Upper lobe of left lung (tissue), 6 donors: Measurements from ENCODE around the gene PSORS1C2. TPM values are rescaled to one million over a fixed set of nuclear protein-coding genes. Genes with fewer than 3 reads are reported as not detected.
A peak's percentile ranks its signal among the peaks of the same experiment; 100 is the strongest.

Source experiments
- ATAC-seq, 2 donors: fragments of 200-7000 bp; cut with Tn5 transposase; one replicate each; pipeline ENCODE4 v1.9.1; 2022; ENCODE audit warnings: mild to moderate bottlenecking in 2 of 2, moderate library complexity in 2 of 2; ENCODE audit not compliant: low FRiP score in 2 of 2
- DNase-seq, 2 donors: peaks; one replicate each; pipeline ENCODE4 v3.0.0-alpha.2; 2019 to 2020
- H3K27ac ChIP-seq, 4 donors: fragments of 200-600 bp; sonication (generic); one replicate each; pipeline ENCODE4 v1.5.1; 2016 to 2019
- H3K27me3 ChIP-seq, 4 donors: fragments of 200-600 bp; sonication (generic); one replicate each; pipeline ENCODE4 v1.5.1; 2017 to 2019
- H3K36me3 ChIP-seq, 4 donors: fragments of 200-600 bp; sonication (generic); one replicate each; pipeline ENCODE4 v1.5.1; 2016 to 2019
- H3K4me1 ChIP-seq, 4 donors: fragments of 200-600 bp; sonication (generic); one replicate each; pipeline ENCODE4 v1.5.1; 2018 to 2019
- H3K4me3 ChIP-seq, 4 donors: fragments of 200-600 bp; sonication (generic); one replicate each; pipeline ENCODE4 v1.5.1; 2017 to 2019; ENCODE audit warnings: mild to moderate bottlenecking in 2 of 4, moderate library complexity in 1 of 4
- H3K9me3 ChIP-seq, 4 donors: fragments of 200-600 bp; sonication (generic); one replicate each; pipeline ENCODE4 v1.5.1; 2018 to 2019
- EP300 ChIP-seq, 4 donors: sonication (generic); formaldehyde crosslinking; IDR thresholded peaks; one replicate each; pipeline ENCODE4 v1.5.1; 2017; ENCODE audit warnings: antibody characterized with exemption in 4 of 4, control low read depth in 2 of 4
- POLR2A ChIP-seq, 4 donors: fragments of 450-650 bp; IDR thresholded peaks; one replicate each; pipeline ENCODE4 v1.5.1; 2016 to 2017; ENCODE audit warnings: antibody characterized with exemption in 4 of 4, mild to moderate bottlenecking in 2 of 4
- POLR2AphosphoS5 ChIP-seq, 2 donors: sonication (generic); formaldehyde crosslinking; IDR thresholded peaks; one replicate each; pipeline ENCODE4 v1.5.1; 2017; ENCODE audit warnings: antibody characterized with exemption in 2 of 2
- WGBS, 2 donors: methylation state at CpG; one replicate each; pipeline ENCODE4 v1.1.5; 2017 to 2018; 5-methylcytosine and 5-hydroxymethylcytosine counted together
- total RNA-seq, 6 donors: library from RNA; depleted of rRNA in 4 of 6; stranded (reverse); fragments of >200 nt in 4 of 6; gene quantifications; one replicate each; pipeline versions ENCODE4 v1.1.0 to v1.2.1, GENCODE V29; 2016 to 2021
- TF ChIP-seq, protein P1 (sequence below), 6 experiments: fragments of 450-650 bp in 4 of 6; fragments of 200-600 bp in 2 of 6; sonication (generic) in 2 of 6; IDR thresholded peaks; one replicate each; pipeline ENCODE4 v1.5.1; 2016 to 2019; ENCODE audit warnings: antibody characterized with exemption in 6 of 6
- donor health status: DM: no; HTN: no; CAD: no; lungs with moderate emphysema.
- donor health status: DM: no; HTN: yes; CAD: no; lungs with severe emphysema.

The PSORS1C2 gene
- total RNA-seq, 6 donors from 2014 or later: not detected

DNA sequence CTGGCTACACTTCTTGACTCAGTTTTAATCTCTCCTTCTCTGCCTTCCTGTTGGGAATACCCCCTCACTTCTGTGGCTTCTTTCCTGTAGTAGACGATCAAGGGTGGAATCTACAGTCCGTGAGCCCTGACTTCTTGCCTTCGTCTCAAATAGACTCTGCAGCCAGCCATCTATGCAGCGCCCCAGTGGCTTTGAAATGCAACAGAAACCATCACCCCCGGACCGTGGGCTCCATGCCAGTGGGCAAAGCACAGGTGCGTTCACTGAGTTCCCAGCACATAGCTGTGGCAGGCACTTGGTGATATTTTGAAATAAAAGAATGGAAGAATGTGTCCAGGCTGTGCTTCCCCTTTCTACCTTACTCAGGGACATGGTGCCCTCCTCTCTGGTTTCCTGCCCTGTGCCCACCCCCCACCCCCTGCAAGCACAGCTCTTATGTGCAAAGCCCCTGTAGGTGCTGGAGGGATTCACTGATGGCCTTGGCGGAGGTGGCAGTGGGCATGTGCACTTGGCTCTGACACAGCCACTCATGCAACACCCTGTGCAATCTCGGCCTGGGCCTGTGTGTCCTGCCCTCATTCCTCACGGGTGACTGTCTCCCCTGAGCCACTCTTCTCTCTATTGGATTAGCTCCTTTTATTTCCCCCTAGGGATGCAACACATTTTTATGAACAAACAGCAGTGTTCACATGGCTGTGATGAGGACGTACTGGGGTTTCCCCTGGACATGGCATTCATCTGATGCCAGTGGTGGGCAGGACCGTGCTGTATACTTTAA is 13.1 kb downstream of the PSORS1C2 start:
- 67 to 74% methylated on average over 11 to 12 of the region's 12 CpGs for WGBS, 2 donors
- H3K27me3 ChIP-seq: no peaks in the 10 kb centered on the region
- peaks cover 8 to 20% (median 16%) of the 10 kb centered on the region in 4 donors for H3K4me1 ChIP-seq
- TF ChIP-seq, protein P1, sequence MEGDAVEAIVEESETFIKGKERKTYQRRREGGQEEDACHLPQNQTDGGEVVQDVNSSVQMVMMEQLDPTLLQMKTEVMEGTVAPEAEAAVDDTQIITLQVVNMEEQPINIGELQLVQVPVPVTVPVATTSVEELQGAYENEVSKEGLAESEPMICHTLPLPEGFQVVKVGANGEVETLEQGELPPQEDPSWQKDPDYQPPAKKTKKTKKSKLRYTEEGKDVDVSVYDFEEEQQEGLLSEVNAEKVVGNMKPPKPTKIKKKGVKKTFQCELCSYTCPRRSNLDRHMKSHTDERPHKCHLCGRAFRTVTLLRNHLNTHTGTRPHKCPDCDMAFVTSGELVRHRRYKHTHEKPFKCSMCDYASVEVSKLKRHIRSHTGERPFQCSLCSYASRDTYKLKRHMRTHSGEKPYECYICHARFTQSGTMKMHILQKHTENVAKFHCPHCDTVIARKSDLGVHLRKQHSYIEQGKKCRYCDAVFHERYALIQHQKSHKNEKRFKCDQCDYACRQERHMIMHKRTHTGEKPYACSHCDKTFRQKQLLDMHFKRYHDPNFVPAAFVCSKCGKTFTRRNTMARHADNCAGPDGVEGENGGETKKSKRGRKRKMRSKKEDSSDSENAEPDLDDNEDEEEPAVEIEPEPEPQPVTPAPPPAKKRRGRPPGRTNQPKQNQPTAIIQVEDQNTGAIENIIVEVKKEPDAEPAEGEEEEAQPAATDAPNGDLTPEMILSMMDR (IDR thresholded peaks at IDR 0.05): no peak
- no peak for TF ChIP-seq EP300 (IDR thresholded peaks at IDR 0.05)
- TF ChIP-seq POLR2A (IDR thresholded peaks at IDR 0.05): no peak
- TF ChIP-seq POLR2AphosphoS5 (IDR thresholded peaks at IDR 0.05): no peak
- H3K36me3 ChIP-seq: no peaks in the 10 kb centered on the region
- H3K27ac ChIP-seq: no peak overlapping the region
- DNase-seq: no peak
- H3K4me3 ChIP-seq: no peak overlapping the region
- ATAC-seq: no peak
- no peaks in the 10 kb centered on the region for H3K9me3 ChIP-seq

DNA sequence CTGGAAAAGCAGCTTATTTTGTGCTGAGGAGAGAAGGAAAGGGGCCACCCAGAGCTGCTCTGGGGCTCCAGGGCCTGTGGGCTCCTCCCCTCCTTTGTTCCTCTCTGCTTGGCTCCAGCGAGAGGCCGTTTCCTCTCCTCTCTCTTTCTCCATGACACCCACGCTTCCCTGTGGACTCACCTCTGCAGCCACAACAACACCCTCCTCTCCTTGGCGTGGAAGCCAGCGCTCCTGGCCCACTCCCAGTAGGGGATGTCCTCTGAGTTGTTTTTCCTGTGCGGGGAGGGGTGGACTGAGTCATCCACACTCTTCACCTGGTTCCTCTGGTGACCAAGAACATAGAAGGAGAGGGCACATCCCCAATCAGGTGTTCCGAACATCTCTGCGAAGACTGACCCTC is 13.7 kb downstream of the PSORS1C2 start:
- ATAC-seq: peak; percentile 30 to 45
- Histone ChIP-seq H3K9me3 (no peaks in the 10 kb centered on the region), H3K27me3 (no peaks in the 10 kb centered on the region), H3K4me1 (peaks cover 8 to 20% (median 16%) of the 10 kb centered on the region in 4 donors), H3K27ac (no peak overlapping the region), H3K4me3 (no peak overlapping the region), H3K36me3 (no peaks in the 10 kb centered on the region)
- DNase-seq: no peak
- WGBS, 2 donors: 36 to 54% methylated on average over 8 of the region's 8 CpGs
- no peak for TF ChIP-seq POLR2AphosphoS5 (IDR thresholded peaks at IDR 0.05)
- TF ChIP-seq, protein P1 (IDR thresholded peaks at IDR 0.05): no peak
- no peak for TF ChIP-seq EP300 (IDR thresholded peaks at IDR 0.05)
- TF ChIP-seq POLR2A (IDR thresholded peaks at IDR 0.05): no peak

DNA sequence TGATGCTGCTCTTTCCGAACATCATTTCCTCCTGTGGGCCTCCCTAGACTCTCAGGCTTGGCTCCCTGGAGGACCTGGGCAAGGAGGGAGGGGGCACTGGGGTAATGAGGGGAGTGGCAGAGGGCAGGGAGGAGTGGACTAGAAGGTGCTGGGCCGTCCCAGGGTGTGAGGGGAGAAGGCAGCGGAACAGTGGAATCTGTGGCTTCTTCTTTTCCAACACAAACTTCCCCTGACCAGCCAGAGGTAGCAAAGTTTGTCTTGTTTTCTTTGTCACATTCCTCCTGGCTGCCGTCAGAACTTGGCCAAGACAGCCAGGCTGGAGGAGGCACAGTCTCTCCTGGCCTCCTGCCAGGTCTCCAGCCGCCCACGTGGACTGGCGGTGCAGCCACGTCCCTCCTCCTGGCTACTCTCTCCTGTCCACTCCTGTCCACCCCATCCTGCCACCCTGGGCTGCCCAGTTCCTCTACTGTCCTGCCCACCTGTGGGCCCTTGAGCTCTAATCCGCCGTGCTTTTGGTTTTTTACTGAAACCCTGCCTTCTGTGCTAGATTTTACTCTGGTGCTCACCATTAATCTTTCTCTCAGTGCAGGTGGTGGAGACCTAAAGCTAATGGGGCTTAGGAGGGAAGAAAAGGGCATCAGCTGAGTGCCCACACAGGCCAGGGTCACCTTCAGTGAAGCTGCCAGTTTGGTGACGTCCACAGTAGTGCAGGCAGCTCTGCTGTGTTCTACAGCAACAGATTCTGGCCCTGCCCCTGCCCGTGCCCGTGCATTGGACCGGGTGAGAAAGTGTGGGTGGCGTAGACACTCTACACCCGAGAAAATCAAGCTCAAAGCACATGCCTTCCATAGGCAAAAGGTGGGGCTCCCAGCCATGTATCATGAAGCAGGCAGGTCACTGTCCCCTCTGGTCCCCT is 15.8 kb downstream of the PSORS1C2 start:
- WGBS, 2 donors: 39 to 41% methylated on average over 15 to 16 of the region's 16 CpGs
- peak overlapping the region in 1 of 4 donors; percentile 56 for H3K27ac ChIP-seq
- H3K9me3 ChIP-seq: no peaks in the 10 kb centered on the region
- ATAC-seq (peak in 1 of 2 donors; percentile 82), DNase-seq (peak in 1 of 2 donors; percentile 54)
- TF ChIP-seq, protein P1 (IDR thresholded peaks at IDR 0.05): no peak
- TF ChIP-seq POLR2A (IDR thresholded peaks at IDR 0.05): no peak
- TF ChIP-seq EP300 (IDR thresholded peaks at IDR 0.05): no peak
- TF ChIP-seq POLR2AphosphoS5 (IDR thresholded peaks at IDR 0.05): no peak
- no peaks in the 10 kb centered on the region for H3K27me3 ChIP-seq
- H3K36me3 ChIP-seq: no peaks in the 10 kb centered on the region
- peaks cover 8 to 19% (median 16%) of the 10 kb centered on the region in 4 donors for H3K4me1 ChIP-seq
- no peak overlapping the region for H3K4me3 ChIP-seq

DNA sequence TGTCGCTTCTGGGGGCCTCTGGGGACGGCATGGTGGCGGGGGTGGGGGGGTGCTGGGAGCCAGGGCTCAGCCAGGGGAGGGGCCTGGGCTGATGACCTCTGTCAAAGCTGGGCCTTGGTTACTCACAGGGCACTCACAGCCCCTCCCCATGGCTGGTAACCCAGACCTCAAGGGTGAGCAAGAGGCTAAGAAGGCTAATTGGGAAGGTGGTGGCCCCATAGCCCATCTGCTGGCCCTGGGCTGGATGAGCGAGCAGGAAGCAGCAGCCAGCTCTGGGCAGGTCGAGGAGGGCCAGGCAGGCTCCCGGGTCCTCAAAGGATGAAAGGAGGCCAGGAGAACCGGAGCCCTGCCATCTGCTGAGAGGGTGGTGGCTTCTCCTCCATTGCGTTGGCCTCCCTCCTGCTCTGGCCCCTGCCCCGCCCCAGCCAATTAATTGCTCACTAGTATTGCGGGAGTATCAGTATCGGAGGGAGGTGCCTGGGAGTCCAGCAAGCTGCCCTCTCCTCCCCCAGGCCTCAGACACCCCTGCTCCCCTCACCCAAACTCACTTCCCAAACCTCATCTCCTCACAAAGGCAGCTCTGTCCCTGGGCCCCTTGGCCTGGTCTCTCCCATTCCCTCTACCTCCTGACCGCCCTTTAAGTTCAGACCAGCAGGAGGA is 17.6 kb downstream of the PSORS1C2 start:
- WGBS, 2 donors: 93% methylated on average over 7 to 12 of the region's 12 CpGs
- H3K4me1 ChIP-seq: peaks cover 9 to 19% (median 15%) of the 10 kb centered on the region in 4 donors
- no peaks in the 10 kb centered on the region for H3K27me3 ChIP-seq
- ATAC-seq: no peak
- no peak overlapping the region for H3K4me3 ChIP-seq
- no peaks in the 10 kb centered on the region for H3K9me3 ChIP-seq
- no peaks in the 10 kb centered on the region for H3K36me3 ChIP-seq
- DNase-seq: no peak
- TF ChIP-seq POLR2A (IDR thresholded peaks at IDR 0.05) (no peak), POLR2AphosphoS5 (IDR thresholded peaks at IDR 0.05) (no peak), EP300 (IDR thresholded peaks at IDR 0.05) (no peak)
- TF ChIP-seq, protein P1 (IDR thresholded peaks at IDR 0.05): no peak
- H3K27ac ChIP-seq: no peak overlapping the region
